H9 (cell line): ENCODE measurements around the gene TSC22D4. TPM values are rescaled to one million over a fixed set of nuclear protein-coding genes. Genes with fewer than 3 reads are reported as not detected.
"Not testable (repeated sequence)": the region's sequence is repeated elsewhere in the genome, so short reads cannot be mapped to it uniquely, and the experiment has no call there.

Experiments
- DNase-seq: peaks from one replicate; pipeline ENCODE4 v3.0.0-alpha.2; 2017
- H2AFZ ChIP-seq: one replicate; pipeline ENCODE4 v1.6.1; 2013; ENCODE audit warnings: mild to moderate bottlenecking, low read length, control low read depth, moderate library complexity
- H2AK5ac ChIP-seq: 2 replicates; pipeline ENCODE4 v1.6.1; 2013; ENCODE audit warnings: low read length, control low read depth, mixed read lengths; ENCODE audit not compliant: insufficient read length
- H2BK120ac ChIP-seq: one replicate; pipeline ENCODE4 v1.6.1; 2013; ENCODE audit warnings: low read depth, mild to moderate bottlenecking, low read length, control low read depth, inconsistent platforms; ENCODE audit not compliant: poor library complexity, severe bottlenecking
- H2BK12ac ChIP-seq: 2 replicates; pipeline ENCODE4 v1.6.1; 2013; ENCODE audit warnings: low read length, control low read depth, mixed read lengths, low read depth; ENCODE audit not compliant: insufficient read length
- H2BK15ac ChIP-seq: 2 replicates; pipeline ENCODE4 v1.6.1; 2013; ENCODE audit warnings: low read depth, low read length, control low read depth
- H2BK20ac ChIP-seq: one replicate; pipeline ENCODE4 v1.6.1; 2013; ENCODE audit warnings: low read depth, mild to moderate bottlenecking, low read length, control low read depth, inconsistent platforms; ENCODE audit not compliant: poor library complexity, severe bottlenecking
- H2BK5ac ChIP-seq: 2 replicates; pipeline ENCODE4 v1.6.1; 2013; ENCODE audit warnings: low read length, control low read depth, mixed read lengths; ENCODE audit not compliant: insufficient read length
- H3K14ac ChIP-seq: 2 replicates; pipeline ENCODE4 v1.6.1; 2013; ENCODE audit warnings: low read length, control low read depth; ENCODE audit not compliant: insufficient read depth
- H3K18ac ChIP-seq: 2 replicates; pipeline ENCODE4 v1.6.1; 2013; ENCODE audit warnings: low read depth, mild to moderate bottlenecking, mixed read lengths, low read length, control low read depth; ENCODE audit not compliant: insufficient read length
- H3K23ac ChIP-seq: 2 replicates; pipeline ENCODE4 v1.6.1; 2013; ENCODE audit warnings: low read length, control low read depth, mixed read lengths, low read depth; ENCODE audit not compliant: insufficient read length
- H3K23me2 ChIP-seq: 2 replicates; pipeline ENCODE4 v1.6.1; 2013; ENCODE audit warnings: low read depth, mild to moderate bottlenecking, mixed read lengths, low read length, control low read depth; ENCODE audit not compliant: insufficient read length, poor library complexity, severe bottlenecking
- H3K27ac ChIP-seq: 2 replicates; pipeline ENCODE4 v1.5.1; 2013; ENCODE audit warnings: low read length, control low read depth, mixed read lengths, low read depth; ENCODE audit not compliant: insufficient read length
- H3K27me3 ChIP-seq: 2 replicates; pipeline ENCODE4 v1.6.1; 2013; ENCODE audit warnings: low read length, control low read depth, inconsistent platforms; ENCODE audit not compliant: insufficient read depth
- H3K4ac ChIP-seq: 2 replicates; pipeline ENCODE4 v1.6.1; 2013; ENCODE audit warnings: low read depth, mild to moderate bottlenecking, control low read depth, inconsistent platforms, low read length, moderate library complexity
- H3K4me1 ChIP-seq: 2 replicates; pipeline ENCODE4 v1.6.1; 2013; ENCODE audit warnings: low read length, control low read depth, inconsistent platforms; ENCODE audit not compliant: insufficient read depth
- H3K4me2 ChIP-seq: 2 replicates; pipeline ENCODE4 v1.6.1; 2013; ENCODE audit warnings: low read length, control low read depth, mixed read lengths; ENCODE audit not compliant: insufficient read length, insufficient read depth
- H3K56ac ChIP-seq: 2 replicates; pipeline ENCODE4 v1.6.1; 2013; ENCODE audit warnings: low read depth, mild to moderate bottlenecking, mixed read lengths, low read length, control low read depth; ENCODE audit not compliant: insufficient read length
- H3K79me1 ChIP-seq: 2 replicates; pipeline ENCODE4 v1.6.1; 2013; ENCODE audit warnings: low read depth, mild to moderate bottlenecking, moderate library complexity, low read length, control low read depth, inconsistent platforms; ENCODE audit not compliant: insufficient read depth, poor library complexity, severe bottlenecking
- H3K79me2 ChIP-seq: 2 replicates; pipeline ENCODE4 v1.6.1; 2013; ENCODE audit warnings: low read length, control low read depth, inconsistent platforms; ENCODE audit not compliant: insufficient read depth
- H3K9ac ChIP-seq: 2 replicates; pipeline ENCODE4 v1.6.1; 2013; ENCODE audit warnings: low read length, control low read depth, mixed read lengths; ENCODE audit not compliant: insufficient read length; ENCODE audit errors: extremely low read depth
- H3K9me3 ChIP-seq: one replicate; pipeline ENCODE4 v1.6.1; 2013; ENCODE audit warnings: low read depth, low read length, inconsistent platforms; ENCODE audit not compliant: control insufficient read depth
- H3T11ph ChIP-seq: one replicate; pipeline ENCODE4 v1.6.1; 2013; ENCODE audit warnings: mild to moderate bottlenecking, low read length, control low read depth, inconsistent platforms
- H4K20me1 ChIP-seq: one replicate; pipeline ENCODE4 v1.6.1; 2013; ENCODE audit not compliant: control insufficient read depth, insufficient read length, insufficient read depth
- H4K5ac ChIP-seq: 2 replicates; pipeline ENCODE4 v1.6.1; 2013; ENCODE audit warnings: low read depth, mild to moderate bottlenecking, mixed read lengths, low read length, control low read depth; ENCODE audit not compliant: insufficient read length
- H4K8ac ChIP-seq: replicated peaks from 2 replicates; pipeline ENCODE4 v1.6.1; 2013; ENCODE audit warnings: low read length, control low read depth, mixed read lengths, low read depth; ENCODE audit not compliant: insufficient read length
- H4K91ac ChIP-seq: 2 replicates; pipeline ENCODE4 v1.6.1; 2013; ENCODE audit warnings: low read depth, mild to moderate bottlenecking, moderate library complexity, mixed read lengths, low read length, control low read depth; ENCODE audit not compliant: insufficient read length
- H3K27ac Mint-ChIP-seq, 3 experiments: 2 replicates in 2 of 3; 3 replicates in 1 of 3; pipeline ENCODE4 v1.8.0; 2020 to 2021; ENCODE audit warnings: mixed read lengths in 3 of 3, mild to moderate bottlenecking in 1 of 3, moderate library complexity in 1 of 3
- H3K27me3 Mint-ChIP-seq: 2 replicates; pipeline ENCODE4 v1.8.0; 2021; ENCODE audit warnings: low read depth, mild to moderate bottlenecking, moderate library complexity, mixed read lengths
- H3K36me3 Mint-ChIP-seq, 3 experiments: 2 replicates in 2 of 3; 3 replicates in 1 of 3; pipeline ENCODE4 v1.8.0; 2020 to 2021; ENCODE audit warnings: low read depth in 3 of 3, mixed read lengths in 3 of 3; ENCODE audit not compliant: insufficient read depth in 1 of 3
- H3K4me1 Mint-ChIP-seq, 2 experiments: 2 replicates each; pipeline ENCODE4 v1.8.0; 2020; ENCODE audit warnings: mixed read lengths in 2 of 2
- H3K4me3 Mint-ChIP-seq, 2 experiments: 2 replicates in 1 of 2; 3 replicates in 1 of 2; pipeline ENCODE4 v1.8.0; 2020 to 2021; ENCODE audit warnings: mild to moderate bottlenecking in 2 of 2, mixed read lengths in 2 of 2, moderate library complexity in 1 of 2
- H3K9me3 Mint-ChIP-seq, 2 experiments: 2 replicates in 1 of 2; 3 replicates in 1 of 2; pipeline ENCODE4 v1.8.0; 2020; ENCODE audit warnings: mild to moderate bottlenecking in 2 of 2, mixed read lengths in 2 of 2, moderate library complexity in 1 of 2
- CTCF ChIP-seq: fragments of 200-600 bp; sonication (generic); conservative IDR thresholded peaks from 3 replicates; pipeline ENCODE4 v1.8.0; 2021; ENCODE audit warnings: antibody characterized with exemption, mild to moderate bottlenecking
- WGBS: extraction: QIAGEN DNeasy Blood & Tissue Kit; methylation state at CpG from one replicate; pipeline ENCODE4 v1.1.7; 2013; ENCODE audit warnings: missing lambda C conversion rate, low lambda C conversion rate, mixed read lengths; ENCODE audit not compliant: insufficient read length; ENCODE audit errors: extremely low coverage; 5-methylcytosine and 5-hydroxymethylcytosine counted together
- total RNA-seq: library from RNA; stranded (reverse); gene quantifications from 2 replicates; pipeline ENCODE4 v1.2.1, GENCODE V29; 2021

The TSC22D4 gene
- total RNA-seq, 1 experiment from 2014 or later: 17.5 TPM

GRCh38 chr7:100449190-100449795 lies 29.7 kb downstream of the TSC22D4 start:
- Histone ChIP-seq H2BK12ac (no peak overlapping the region), H2BK15ac (no peak overlapping the region), H2BK120ac (no peak overlapping the region), H4K91ac (no peak overlapping the region), H2BK5ac (no peak overlapping the region), H2AFZ (no peak overlapping the region), H2BK20ac (no peak overlapping the region), H3K9me3 (no peaks in the 10 kb centered on the region), H3K79me2 (no peaks in the 10 kb centered on the region), H3K23me2 (no peaks in the 10 kb centered on the region), H2AK5ac (no peak overlapping the region), H3K14ac (no peak overlapping the region), H3K9ac (no peak overlapping the region), H3K4ac (no peak overlapping the region), H3K18ac (no peak overlapping the region), H3K79me1 (no peaks in the 10 kb centered on the region), H3K27ac (no peak overlapping the region), H3K27me3 (no peaks in the 10 kb centered on the region), H3K4me1 (no peaks in the 10 kb centered on the region), H3T11ph (no peak overlapping the region), H3K23ac (no peak overlapping the region), H3K4me2 (no peak overlapping the region), H4K8ac (no peak overlapping the region), H4K20me1 (no peaks in the 10 kb centered on the region), H3K56ac (no peak overlapping the region), H4K5ac (no peak overlapping the region)
- H3K9me3 Mint-ChIP-seq: no peaks in the 10 kb centered on the region
- peaks cover 4 to 14% of the 10 kb centered on the region in 2 experiments for H3K4me1 Mint-ChIP-seq
- no CpG with 5 or more reads among the region's 13 CpGs for WGBS
- DNase-seq: no peak
- no peaks in the 10 kb centered on the region; the same call in 1 of the 2 replicates for H3K27me3 Mint-ChIP-seq
- H3K4me3 Mint-ChIP-seq: no peak overlapping the region
- H3K27ac Mint-ChIP-seq: peak overlapping the region in 2 of 3 experiments; percentile 29 to 54; a peak in 1 of 7 replicates
- no peaks in the 10 kb centered on the region for H3K36me3 Mint-ChIP-seq
- TF ChIP-seq CTCF: no peak

DNA sequence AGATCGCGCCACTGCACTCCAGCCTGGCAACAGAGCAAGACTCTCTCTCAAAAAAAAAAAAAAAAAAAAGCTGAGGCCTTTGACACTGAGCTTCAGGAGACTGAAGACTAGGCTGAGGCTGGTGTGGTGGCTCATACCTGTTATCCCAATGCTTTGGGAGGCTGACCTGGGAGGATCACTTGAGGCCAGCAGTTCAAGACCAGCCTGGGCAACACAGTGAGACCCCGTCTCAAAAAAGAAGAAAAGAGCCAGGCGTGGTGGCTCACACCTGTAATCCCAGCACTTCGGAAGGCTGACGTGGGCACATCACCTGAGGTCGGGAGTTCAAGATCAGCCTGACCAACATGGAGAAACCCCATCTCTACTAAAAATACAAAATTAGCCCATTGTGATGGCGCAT lies 31.7 kb downstream of the TSC22D4 start:
- H3K56ac ChIP-seq, H3K27ac Mint-ChIP-seq, H3K4me3 Mint-ChIP-seq, H3K18ac ChIP-seq, H2AFZ ChIP-seq, H4K20me1 ChIP-seq, H3K23me2 ChIP-seq, H3K9ac ChIP-seq, H3K9me3 ChIP-seq, H3K79me1 ChIP-seq, H3K9me3 Mint-ChIP-seq, H4K5ac ChIP-seq, DNase-seq, H3K27ac ChIP-seq, H2BK15ac ChIP-seq, H3K27me3 ChIP-seq, H4K91ac ChIP-seq, H2BK20ac ChIP-seq, H3K4ac ChIP-seq, H2BK12ac ChIP-seq, H3K79me2 ChIP-seq, H2BK120ac ChIP-seq, H3K23ac ChIP-seq, H3K27me3 Mint-ChIP-seq, H3K4me1 ChIP-seq, H3K36me3 Mint-ChIP-seq, H3K14ac ChIP-seq, H4K8ac ChIP-seq, H2AK5ac ChIP-seq, H2BK5ac ChIP-seq, H3K4me2 ChIP-seq, H3T11ph ChIP-seq: not testable (repeated sequence)
- peaks cover 6 to 15% of the 10 kb centered on the region in 2 experiments for H3K4me1 Mint-ChIP-seq
- no CpG with 5 or more reads among the region's 8 CpGs for WGBS
